ENCODE measurements around the gene VCP. TPM values are rescaled to one million over a fixed set of nuclear protein-coding genes. Genes with fewer than 3 reads are reported as not detected.

The VCP gene
- total and polyA plus RNA-seq, 9 of the 15 experiments (the other 6 are each of a cell fraction or from before 2014, with no cell fraction given) = 7.1 to 257 (median 199) TPM

- TF ChIP-seq E2F4 (CRISPR knock-in tag; IDR thresholded peaks at IDR 0.05; ENCODE audit: low read depth) (0 out of 2 replicates have a peak, but pooled peaks have one; percentile 37), MGA (IDR thresholded peaks at IDR 0.05) (peak; percentile 78), TAF15 (IDR thresholded peaks at IDR 0.05; ENCODE audit: low read depth, low read length) (no peak), KDM2B (CRISPR knock-in tag; IDR thresholded peaks at IDR 0.05) (no peak), HES1 (IDR thresholded peaks at IDR 0.05; ENCODE audit: low read depth) (no peak), PBX2 (CRISPR knock-in tag; IDR thresholded peaks at IDR 0.05; ENCODE audit: low read depth) (no peak), PBX2 (tag; conservative IDR thresholded peaks at IDR 0.05; ENCODE audit: low read depth) (no peak), ELK3 (CRISPR knock-in tag; IDR thresholded peaks at IDR 0.05) (no peak)
Measured at GRCh38 chr9:35079426-35080341, 7.3 kb upstream of the VCP start, which contains the start of gene FANCG (continued).

All from K562 (cell line).